Astrocyte (in vitro differentiated cells and primary cell): Measurements from ENCODE around the gene DLK1. TPM values are rescaled to one million over a fixed set of nuclear protein-coding genes. Genes with fewer than 3 reads are reported as not detected.

Source experiments
- DNase-seq: peaks from one replicate; pipeline ENCODE4 v3.0.0-alpha.2; 2010; ENCODE audit warnings: low read depth
- FAIRE-seq: peaks from 2 replicates; lab custom pipeline; 2011; peaks lifted over from hg19 to GRCh38; lab: Jason Lieb, UNC
- H2AFZ ChIP-seq: 2 replicates; pipeline ENCODE4 v1.6.0; 2012; ENCODE audit warnings: low read depth, low read length, inconsistent platforms
- H3K27ac ChIP-seq: 2 replicates; pipeline ENCODE4 v1.5.1; 2011; ENCODE audit warnings: low read depth, low read length, inconsistent platforms
- H3K27me3 ChIP-seq: 2 replicates; pipeline ENCODE4 v1.6.0; 2011; ENCODE audit warnings: low read length, inconsistent platforms; ENCODE audit not compliant: insufficient read depth
- H3K36me3 ChIP-seq: 2 replicates; pipeline ENCODE4 v1.5.1; 2011; ENCODE audit warnings: low read length, inconsistent platforms; ENCODE audit not compliant: insufficient read depth
- H3K4me1 ChIP-seq: 2 replicates; pipeline ENCODE4 v1.5.1; 2011; ENCODE audit warnings: low read length, inconsistent platforms; ENCODE audit not compliant: insufficient read depth
- H3K4me2 ChIP-seq: 2 replicates; pipeline ENCODE4 v1.6.0; 2012; ENCODE audit warnings: low read length, inconsistent platforms
- H3K4me3 ChIP-seq: 2 replicates; pipeline ENCODE4 v1.5.1; 2011; ENCODE audit warnings: low read depth, mild to moderate bottlenecking, low read length, inconsistent platforms; ENCODE audit not compliant: insufficient read depth
- H3K79me2 ChIP-seq: 2 replicates; pipeline ENCODE4 v1.6.0; 2012; ENCODE audit warnings: mild to moderate bottlenecking, low read length, inconsistent platforms; ENCODE audit not compliant: insufficient read depth
- H3K9ac ChIP-seq: 2 replicates; pipeline ENCODE4 v1.6.0; 2012; ENCODE audit warnings: mild to moderate bottlenecking, low read length, inconsistent platforms
- H3K9me3 ChIP-seq: 2 replicates; pipeline ENCODE4 v1.5.1; 2012; ENCODE audit warnings: low read depth, mild to moderate bottlenecking, low read length, inconsistent platforms; ENCODE audit not compliant: insufficient read depth
- H4K20me1 ChIP-seq: 2 replicates; pipeline ENCODE4 v1.6.0; 2012; ENCODE audit warnings: low read length, inconsistent platforms; ENCODE audit not compliant: insufficient read depth
- H3K27ac Mint-ChIP-seq: one replicate; pipeline ENCODE4 v1.8.0; 2021; ENCODE audit warnings: mild to moderate bottlenecking, mixed read lengths; ENCODE audit not compliant: unreplicated experiment
- H3K27me3 Mint-ChIP-seq: one replicate; pipeline ENCODE4 v1.8.0; 2021; ENCODE audit warnings: low read depth, mixed read lengths; ENCODE audit not compliant: unreplicated experiment
- H3K36me3 Mint-ChIP-seq: one replicate; pipeline ENCODE4 v1.8.0; 2021; ENCODE audit warnings: low read depth, mixed read lengths; ENCODE audit not compliant: unreplicated experiment
- H3K4me1 Mint-ChIP-seq: one replicate; pipeline ENCODE4 v1.8.0; 2021; ENCODE audit warnings: low read depth, mixed read lengths; ENCODE audit not compliant: unreplicated experiment
- H3K4me3 Mint-ChIP-seq: one replicate; pipeline ENCODE4 v1.8.0; 2021; ENCODE audit warnings: mild to moderate bottlenecking, moderate library complexity, mixed read lengths; ENCODE audit not compliant: unreplicated experiment
- H3K9me3 Mint-ChIP-seq: one replicate; pipeline ENCODE4 v1.8.0; 2021; ENCODE audit warnings: mild to moderate bottlenecking, mixed read lengths; ENCODE audit not compliant: unreplicated experiment
- CTCF ChIP-seq: IDR thresholded peaks from 2 replicates; pipeline ENCODE4 v1.5.1; 2011; ENCODE audit warnings: low read depth, mild to moderate bottlenecking, inconsistent platforms, low read length, moderate library complexity; ENCODE audit not compliant: insufficient read depth
- EZH2 ChIP-seq: IDR thresholded peaks from 2 replicates; pipeline ENCODE4 v1.6.1; 2012; ENCODE audit warnings: mild to moderate bottlenecking, low read length, inconsistent platforms; ENCODE audit not compliant: insufficient read depth
- total RNA-seq: library from RNA; stranded (reverse); gene quantifications from 2 replicates; pipeline ENCODE4 v1.2.1, GENCODE V29; 2021

The DLK1 gene
- total RNA-seq, 1 donor from 2014 or later, result 2.7 TPM

DNA sequence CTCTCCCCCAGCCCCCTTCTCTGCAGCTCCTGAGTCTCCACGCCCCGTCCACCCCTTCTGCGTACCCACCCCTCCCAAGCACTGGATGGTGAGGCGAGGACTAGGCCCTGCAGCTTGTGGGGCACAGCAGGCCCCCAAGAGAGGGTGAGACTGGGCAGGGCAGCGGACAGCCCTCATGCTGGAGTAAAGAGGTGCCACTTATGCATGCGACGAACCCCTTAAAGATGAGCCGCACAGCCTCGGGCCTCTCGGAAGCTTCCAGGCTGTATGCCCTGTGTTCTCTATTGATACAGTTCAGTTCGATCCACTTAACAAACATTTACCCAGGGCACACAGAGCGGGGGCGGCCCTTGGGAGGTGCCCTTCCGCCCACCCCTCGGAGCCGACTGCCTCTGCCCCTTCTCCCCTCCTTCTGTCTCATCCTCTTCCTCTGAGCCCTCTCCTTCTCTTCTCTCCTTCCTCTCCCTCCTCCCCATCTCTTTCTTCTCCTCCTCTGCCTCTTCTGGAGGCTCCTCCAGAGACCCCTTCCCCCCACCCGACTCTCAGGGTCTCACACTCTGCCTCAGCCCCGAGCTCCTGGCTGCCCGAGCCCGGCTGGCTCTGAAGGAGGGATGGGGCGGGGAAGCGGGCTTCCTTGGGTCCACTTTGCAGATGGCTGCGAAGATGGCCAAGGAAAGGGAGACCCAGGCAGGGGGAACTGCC, 32.7 kb upstream of the DLK1 start:
- H3K9ac ChIP-seq, result no peak overlapping the region
- H3K4me3 ChIP-seq, result no peak overlapping the region
- TF ChIP-seq EZH2, result no peak
- TF ChIP-seq CTCF, result no peak
- H3K79me2 ChIP-seq, result no peaks in the 10 kb centered on the region
- H3K9me3 Mint-ChIP-seq, result no peaks in the 10 kb centered on the region
- H3K9me3 ChIP-seq, result no peaks in the 10 kb centered on the region
- H3K27ac ChIP-seq, result no peak overlapping the region
- peaks cover 20% of the 10 kb centered on the region for H3K4me1 Mint-ChIP-seq
- peaks cover 32% of the 10 kb centered on the region for H3K4me1 ChIP-seq
- no peaks in the 10 kb centered on the region for H4K20me1 ChIP-seq
- no peaks in the 10 kb centered on the region for H3K36me3 ChIP-seq
- DNase-seq, result no peak
- H2AFZ ChIP-seq, result no peak overlapping the region
- no peak overlapping the region for H3K4me3 Mint-ChIP-seq
- peaks cover 20% of the 10 kb centered on the region for H3K27me3 Mint-ChIP-seq
- no peak overlapping the region for H3K27ac Mint-ChIP-seq
- no peak overlapping the region for H3K4me2 ChIP-seq
- no peak for FAIRE-seq
- H3K27me3 ChIP-seq, result no peaks in the 10 kb centered on the region
- peaks cover 2% of the 10 kb centered on the region for H3K36me3 Mint-ChIP-seq

DNA sequence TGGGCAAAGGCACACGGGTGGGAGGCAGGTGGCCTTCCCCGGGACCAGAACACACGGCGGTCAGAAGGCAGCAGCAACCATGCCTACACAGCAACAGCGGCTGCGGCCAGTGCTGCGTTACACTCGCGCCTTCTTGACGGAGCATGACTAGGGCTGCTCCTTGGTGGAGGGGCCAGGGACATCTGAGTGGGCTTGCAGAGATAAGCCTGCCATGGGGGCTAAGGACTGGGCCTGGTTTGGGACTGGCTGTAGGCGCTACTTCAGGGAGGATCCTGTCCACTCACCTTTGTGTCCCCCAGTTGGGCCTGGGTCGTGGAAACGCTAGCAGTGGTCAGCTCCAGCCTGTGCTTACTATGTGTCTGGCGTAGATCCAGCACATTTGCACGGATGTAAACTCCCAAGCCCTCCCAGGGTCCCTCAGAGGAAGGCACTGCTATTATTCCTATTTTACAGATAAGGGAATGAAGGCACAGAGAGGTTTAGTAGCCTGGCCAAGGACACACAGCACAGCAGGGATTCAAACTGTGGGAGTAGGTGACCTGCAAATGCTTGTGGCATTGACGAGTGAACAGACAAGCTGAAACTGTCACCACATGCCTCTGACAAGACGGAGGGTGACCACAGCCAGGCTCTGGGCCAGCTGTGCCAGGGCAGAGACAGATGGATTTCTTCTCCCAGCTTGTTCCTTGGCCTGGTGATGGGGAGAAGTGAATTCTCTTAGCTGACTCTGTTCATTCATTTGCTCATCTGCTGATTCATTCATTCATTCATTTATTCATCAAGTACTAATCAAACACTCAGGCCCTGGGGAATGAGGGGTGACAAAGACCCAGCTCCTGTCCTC, 31.9 kb upstream of the DLK1 start:
- Mint-ChIP-seq H3K9me3 (no peaks in the 10 kb centered on the region), H3K4me3 (no peak overlapping the region), H3K27ac (no peak overlapping the region), H3K4me1 (peaks cover 17% of the 10 kb centered on the region), H3K36me3 (peaks cover 2% of the 10 kb centered on the region), H3K27me3 (peaks cover 24% of the 10 kb centered on the region)
- Histone ChIP-seq H3K4me3 (no peak overlapping the region), H3K27me3 (no peaks in the 10 kb centered on the region), H4K20me1 (no peaks in the 10 kb centered on the region), H3K4me2 (no peak overlapping the region), H3K9me3 (no peaks in the 10 kb centered on the region), H2AFZ (no peak overlapping the region), H3K79me2 (no peaks in the 10 kb centered on the region), H3K9ac (no peak overlapping the region), H3K4me1 (peaks cover 27% of the 10 kb centered on the region), H3K27ac (no peak overlapping the region), H3K36me3 (no peaks in the 10 kb centered on the region)
- FAIRE-seq, result no peak
- no peak for DNase-seq
- TF ChIP-seq EZH2 (no peak), CTCF (no peak)
